SW480 (cell line): ENCODE results near the gene CST2.
"Not testable (repeated sequence)": the region's sequence is repeated elsewhere in the genome, so short reads cannot be mapped to it uniquely, and the experiment has no call there.

Source experiments
- DNase-seq: peaks from one replicate; pipeline ENCODE4 v3.0.0-alpha.2; 2016; ENCODE audit warnings: low spot score

The CST2 gene

DNA sequence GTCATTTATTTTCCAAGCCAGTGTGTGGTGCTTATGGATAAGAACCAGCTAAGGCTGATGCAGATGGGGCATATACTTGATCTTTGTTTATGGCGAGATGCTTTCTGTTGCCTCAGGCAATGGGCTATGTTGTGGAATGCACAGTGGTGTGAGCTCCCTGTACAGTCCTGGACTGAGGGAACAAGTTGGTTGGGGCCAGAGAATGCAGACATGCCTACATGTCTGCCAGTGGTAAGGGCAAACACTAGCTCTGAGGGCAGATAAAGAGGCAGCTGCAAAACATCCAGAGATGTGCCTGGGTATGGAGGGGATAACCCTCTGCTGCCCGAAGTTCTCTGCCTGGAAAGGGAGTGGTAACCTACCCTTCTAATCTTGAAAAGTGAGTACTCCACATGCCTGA is 16.2 kb downstream of the CST2 start:
- not testable (repeated sequence) for DNase-seq

DNA sequence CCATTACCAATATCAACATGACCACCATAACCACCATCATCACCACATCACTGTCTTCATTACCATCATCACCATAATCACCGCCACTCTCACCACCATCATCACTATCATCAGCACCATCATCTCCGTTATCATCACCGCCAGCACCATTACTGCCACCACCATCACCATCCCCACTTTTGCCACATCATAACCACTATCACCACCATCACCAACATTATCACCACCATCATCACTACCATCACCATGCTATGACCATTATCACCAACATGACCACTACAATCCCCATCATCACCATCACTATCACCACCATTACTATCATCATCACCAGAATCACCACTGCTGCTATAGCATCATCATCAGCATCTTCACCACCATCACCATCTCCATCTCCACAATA is 25.7 kb downstream of the CST2 start:
- DNase-seq, result no peak

DNA sequence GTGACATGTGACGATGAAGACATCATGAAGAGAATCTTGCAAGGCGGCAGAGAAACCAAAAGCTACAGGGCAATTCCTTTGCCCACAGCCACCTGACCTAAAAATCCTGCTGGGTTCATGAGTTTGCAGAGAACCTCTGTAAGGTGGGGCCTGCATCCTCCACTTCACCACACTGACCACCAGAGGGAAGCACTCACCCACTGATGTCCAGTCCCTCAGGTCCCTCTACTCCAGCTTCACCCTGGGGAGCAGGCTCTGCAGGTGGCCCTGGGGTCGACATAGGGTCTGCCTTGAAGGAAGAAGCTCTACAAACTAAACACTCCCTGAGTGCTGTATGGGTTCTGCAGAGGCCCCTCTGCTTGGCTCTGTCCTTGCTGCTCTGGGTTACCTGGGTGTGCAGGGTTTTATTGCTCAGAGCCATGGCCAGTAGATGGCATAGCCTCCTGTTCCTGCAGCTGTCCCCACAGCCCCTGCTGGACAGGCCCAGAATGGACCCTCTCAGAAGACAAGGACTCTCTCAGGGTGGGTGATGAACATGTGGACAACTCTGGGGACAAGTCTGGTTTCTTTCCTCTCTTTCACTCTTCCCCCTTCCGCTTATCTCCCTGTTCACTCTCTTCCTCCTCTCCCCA is 27.2 kb downstream of the CST2 start:
- peak; percentile 46 for DNase-seq

DNA sequence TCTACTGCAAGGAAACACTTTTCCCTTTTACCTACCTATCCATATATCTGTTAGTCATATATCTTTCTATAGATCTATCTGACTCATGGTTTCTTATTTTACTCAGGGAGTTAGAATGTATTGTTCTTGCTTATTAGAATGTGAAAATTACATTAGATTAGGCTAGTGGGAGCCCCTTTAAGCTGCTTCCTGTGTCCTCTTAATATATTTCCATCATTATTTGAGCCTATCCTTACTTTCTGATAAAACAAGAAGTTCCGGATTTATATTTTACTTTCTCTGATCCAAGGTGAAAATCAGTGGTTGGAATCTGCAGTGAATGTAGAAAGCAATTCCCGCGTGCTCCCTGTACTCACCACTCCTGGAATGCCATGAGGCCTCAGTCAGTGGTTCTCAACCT is 31.0 kb downstream of the CST2 start:
- no peak for DNase-seq

DNA sequence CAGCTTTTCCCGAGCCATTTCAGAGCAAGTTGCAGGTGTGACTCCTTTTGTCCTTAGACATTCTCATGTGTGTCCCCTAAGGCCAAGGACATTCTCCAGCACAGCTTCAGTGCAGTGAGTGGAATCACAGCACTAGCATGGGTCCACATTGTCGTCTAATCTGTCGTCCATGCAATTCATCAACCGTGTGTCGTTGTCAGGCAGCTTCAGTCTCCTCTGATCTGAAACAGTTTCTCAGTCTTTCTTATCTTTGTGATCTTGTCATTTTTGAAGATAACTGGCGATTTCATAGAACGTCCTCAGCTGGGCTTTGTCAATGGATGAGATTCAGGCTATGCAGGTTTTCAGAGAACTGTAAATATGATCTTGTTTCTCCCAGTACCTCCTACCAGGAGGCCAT is 31.7 kb downstream of the CST2 start:
- DNase-seq, result no peak

DNA sequence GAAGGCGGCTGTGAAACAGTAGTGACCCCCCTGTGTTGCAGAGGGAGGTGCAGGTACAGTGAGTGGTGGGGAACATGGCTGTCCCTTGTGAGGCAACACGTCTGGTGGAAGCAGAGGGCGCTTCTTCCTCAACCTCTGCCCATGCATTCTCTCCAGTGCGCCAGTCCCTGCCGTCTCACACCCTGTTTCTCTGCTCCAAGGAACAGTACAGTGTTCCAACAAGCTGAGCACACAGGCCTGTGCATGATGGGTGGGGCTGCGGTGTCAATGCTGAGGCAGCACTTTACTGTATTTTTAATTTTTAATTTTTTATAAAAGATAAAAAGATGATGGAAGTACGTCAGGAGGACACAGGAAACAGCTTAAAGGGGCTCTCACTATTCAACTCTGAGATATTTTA is 32.5 kb downstream of the CST2 start:
- no peak for DNase-seq

DNA sequence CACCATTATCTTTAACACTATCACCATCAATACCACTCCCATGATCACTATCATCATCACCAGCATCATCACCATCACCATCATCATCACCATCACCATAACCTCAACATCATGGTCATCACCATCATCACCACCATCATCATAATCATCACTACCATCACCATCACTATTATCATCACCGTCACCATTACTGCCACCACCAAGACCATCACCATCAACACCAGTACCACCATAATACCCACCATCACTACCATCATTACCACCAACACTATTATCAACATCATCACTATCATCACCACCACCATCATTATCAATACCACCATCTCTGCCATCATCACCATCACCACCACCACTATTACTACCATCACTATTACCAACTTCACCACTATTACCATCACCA is 43.1 kb downstream of the CST2 start:
- DNase-seq, result no peak

DNA sequence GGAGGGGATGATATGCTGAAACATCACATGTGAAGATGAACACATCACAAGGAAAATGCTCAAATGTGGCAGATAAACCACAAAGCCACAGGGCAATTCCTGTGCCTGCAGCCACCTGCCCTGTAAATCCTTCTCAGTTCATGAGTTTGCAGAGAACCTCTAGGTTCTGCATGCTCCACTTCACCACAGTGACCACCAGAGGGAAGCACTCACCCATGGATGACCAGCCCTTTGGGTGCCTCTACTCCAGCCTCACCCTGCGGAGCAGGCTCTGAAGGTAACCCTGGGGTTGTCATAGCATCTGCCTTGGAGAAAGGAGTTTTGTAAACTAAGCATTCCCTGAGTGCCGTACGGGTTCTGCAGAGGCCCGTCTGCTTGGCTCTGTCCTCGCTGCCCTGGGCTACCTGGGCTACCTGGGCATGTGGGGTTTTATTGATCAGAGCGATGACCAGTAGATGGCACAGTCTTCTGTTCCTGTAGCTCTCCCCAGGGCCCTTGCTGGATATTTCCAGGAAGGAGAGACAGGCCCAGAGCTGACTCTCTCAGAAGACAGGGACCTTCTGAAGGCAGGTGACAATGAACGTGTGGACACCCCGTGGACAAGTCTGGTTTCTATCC is 44.1 kb downstream of the CST2 start:
- DNase-seq, result peak; percentile 66

DNA sequence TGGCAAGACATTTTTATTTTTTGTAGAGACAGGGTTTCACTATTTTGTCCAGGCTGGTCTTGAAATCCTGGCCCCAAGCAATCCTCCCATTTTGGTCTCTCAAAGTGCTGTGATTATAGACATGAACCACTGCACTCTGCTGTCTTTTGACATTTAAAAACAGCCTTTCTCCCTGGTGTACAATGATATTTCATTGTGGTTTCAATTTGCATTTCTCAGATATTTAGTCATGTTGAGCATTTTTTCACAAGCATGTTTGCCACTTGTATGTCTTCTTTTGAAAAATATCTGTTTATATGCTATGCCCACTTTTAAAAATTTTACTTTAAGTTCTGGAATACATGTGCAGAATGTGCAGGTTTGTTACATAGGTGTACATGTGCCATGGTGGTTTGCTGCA is 47.9 kb downstream of the CST2 start:
- not testable (repeated sequence) for DNase-seq

DNA sequence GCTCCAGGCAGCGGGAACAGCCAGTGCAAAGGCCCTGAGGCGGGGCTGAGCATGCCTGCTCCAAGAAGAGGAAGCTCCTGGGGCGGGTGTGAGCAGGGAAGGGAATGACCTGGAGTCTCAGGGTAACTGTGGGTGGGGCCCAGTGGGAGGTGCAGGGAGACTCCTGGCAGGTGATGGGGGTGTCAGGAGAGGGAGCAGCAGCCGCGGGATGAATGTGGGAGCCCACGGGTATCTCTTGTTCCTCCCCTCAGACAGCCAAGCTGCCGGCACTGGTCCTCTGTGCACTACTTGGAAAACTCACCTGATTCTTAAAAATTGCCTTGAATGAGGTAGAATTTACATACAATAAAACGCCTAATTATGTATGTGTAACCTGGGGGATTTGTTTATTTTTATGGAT is 49.1 kb downstream of the CST2 start:
- not testable (repeated sequence) for DNase-seq

DNA sequence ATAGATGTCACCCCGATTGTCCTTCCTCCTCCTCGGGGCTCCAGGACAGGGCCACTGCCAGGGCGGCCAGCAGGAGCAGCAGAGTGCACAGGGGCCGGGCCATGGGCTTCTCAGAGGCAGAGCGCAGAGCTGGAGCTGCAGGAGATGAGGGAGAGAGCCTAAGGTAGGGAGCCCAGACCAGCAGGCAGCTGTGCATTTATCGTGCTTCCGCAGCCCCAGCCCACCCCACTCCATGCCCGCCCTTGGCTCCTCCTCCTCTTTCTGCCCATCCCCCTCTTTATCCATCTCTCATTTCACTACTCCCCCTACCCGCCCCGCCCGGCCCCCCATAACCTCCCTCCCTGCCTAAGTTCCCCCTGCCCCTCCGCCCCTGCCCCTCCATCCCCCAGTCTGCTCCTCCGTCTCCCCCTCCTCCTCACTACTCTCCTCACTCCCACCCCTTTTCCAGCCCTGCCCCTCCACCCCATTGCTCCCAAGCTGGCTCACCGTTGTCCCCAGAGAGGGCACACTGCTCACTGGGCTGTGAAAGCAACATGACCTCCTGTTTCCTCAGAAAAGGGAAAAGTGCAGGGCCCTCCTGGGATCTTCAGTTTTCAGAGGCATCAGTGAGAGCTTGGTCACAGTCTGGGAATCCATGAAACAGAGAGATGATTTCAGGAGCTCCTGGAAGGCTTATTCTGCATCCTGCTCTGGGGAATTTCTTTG is 50.3 kb downstream of the CST2 start:
- DNase-seq, result no peak

DNA sequence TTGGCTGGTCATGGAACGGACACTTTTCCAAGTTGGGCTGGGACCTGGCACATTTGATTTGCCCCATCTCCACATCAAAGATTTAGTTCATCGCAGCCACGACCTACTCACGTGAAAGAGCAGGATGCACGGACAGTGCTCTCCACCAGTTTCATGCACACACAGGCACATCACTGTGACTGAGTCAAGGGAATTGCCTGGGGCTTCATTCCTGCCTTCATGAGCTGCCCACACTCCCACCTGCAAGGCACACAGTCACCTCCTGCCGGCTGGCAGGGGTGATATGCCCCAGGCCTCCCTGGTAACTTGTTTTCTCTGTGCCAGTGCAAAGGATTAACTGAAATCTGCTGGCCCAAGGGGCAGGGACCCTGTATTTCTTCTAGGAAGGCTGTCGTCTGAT is 52.4 kb downstream of the CST2 start:
- no peak for DNase-seq
